ENCODE data around the gene WHRN. TPM values are rescaled to one million over a fixed set of nuclear protein-coding genes. Genes with fewer than 3 reads are reported as not detected.

The WHRN gene
- total and polyA plus RNA-seq, 2 of the 13 experiments (the other 11 are each of a cell fraction or from before 2014, with no cell fraction given), result 2.3 to 5.3 TPM

DNA sequence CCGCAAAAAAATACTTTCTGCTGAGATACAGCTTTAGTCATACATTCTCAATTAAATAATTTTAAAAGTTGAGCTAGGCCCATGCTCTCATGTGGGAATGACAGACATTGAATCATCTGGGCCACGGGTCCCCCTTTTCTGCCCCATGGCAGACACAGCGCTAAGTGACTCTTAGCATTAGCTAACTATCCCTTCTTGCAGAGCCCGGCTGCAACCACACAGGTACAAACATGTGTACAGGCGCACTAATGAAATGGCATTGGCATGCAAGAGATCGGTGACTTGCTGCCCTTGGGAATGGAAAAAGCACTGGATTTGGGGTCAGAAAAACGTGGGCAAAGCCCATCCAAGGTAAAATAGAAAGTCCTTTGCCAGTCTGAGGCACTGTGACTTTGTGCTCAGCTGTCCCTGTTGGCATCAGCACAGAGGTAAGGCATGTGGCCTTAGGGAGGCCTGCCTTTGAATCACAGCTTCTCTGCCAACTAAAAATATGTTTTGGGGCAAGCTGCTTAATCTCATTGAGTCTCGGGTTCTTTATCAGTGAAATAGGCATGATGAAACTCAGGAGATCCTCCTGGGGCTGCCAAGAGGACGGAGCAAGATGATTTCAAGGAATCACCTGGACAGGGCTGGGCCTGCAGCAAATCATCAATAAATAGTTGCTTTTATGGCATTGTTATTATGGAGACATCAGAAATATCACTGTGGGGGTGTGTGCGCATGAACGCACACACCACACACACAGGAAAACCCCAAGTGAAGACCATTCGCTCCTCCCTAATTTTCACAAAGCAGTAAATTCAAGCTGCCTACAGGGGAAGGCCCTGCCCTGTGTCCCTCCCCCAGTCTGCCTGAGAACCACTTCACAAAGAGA lies 54.2 kb downstream of the WHRN start:
- peaks cover 5% of the 10 kb centered on the region; the same call in 1 of the 2 replicates for H3K9me3 ChIP-seq (ENCODE audit: low read length)
- H3K4me3 ChIP-seq (replicated peaks in 1 of 3; ENCODE audit: insufficient read depth in 1 of 3, low read depth in 2 of 3, low read length in 3 of 3), result no peak overlapping the region
- H4K20me1 ChIP-seq (ENCODE audit: insufficient read depth, low read length), result no peaks in the 10 kb centered on the region
- DNase-seq (ENCODE audit: low spot score) (no peak), FAIRE-seq (no peak), ATAC-seq (no peak)
- no peaks in the 10 kb centered on the region for H3K79me2 ChIP-seq (ENCODE audit: insufficient read depth, low read length)
- in situ Hi-C loops (cut with HindIII; ENCODE audit: extremely low pct_ligation_motif_present, low pct_unique_long_range_greater_than_20kb) (no loop called here), intact Hi-C loops (cut with micrococcal nuclease; ENCODE audit: unreplicated experiment) (no loop called here)
- 83% methylated on average over 11 of the region's 12 CpGs for WGBS (ENCODE audit: low lambda C conversion rate)
- no peak for TF ChIP-seq TCF7L2 (IDR thresholded peaks at IDR 0.05; ENCODE audit: low read depth, low read length)
- TF ChIP-seq, protein P1, sequence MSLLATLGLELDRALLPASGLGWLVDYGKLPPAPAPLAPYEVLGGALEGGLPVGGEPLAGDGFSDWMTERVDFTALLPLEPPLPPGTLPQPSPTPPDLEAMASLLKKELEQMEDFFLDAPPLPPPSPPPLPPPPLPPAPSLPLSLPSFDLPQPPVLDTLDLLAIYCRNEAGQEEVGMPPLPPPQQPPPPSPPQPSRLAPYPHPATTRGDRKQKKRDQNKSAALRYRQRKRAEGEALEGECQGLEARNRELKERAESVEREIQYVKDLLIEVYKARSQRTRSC (CRISPR knock-in tag; IDR thresholded peaks at IDR 0.05; ENCODE audit: low read depth), result no peak
- TF ChIP-seq JUN (CRISPR knock-in tag; IDR thresholded peaks at IDR 0.05), result no peak
- TF ChIP-seq, protein P2, sequence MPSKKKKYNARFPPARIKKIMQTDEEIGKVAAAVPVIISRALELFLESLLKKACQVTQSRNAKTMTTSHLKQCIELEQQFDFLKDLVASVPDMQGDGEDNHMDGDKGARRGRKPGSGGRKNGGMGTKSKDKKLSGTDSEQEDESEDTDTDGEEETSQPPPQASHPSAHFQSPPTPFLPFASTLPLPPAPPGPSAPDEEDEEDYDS (CRISPR knock-in tag; IDR thresholded peaks at IDR 0.05), result no peak
- TF ChIP-seq, protein P3, sequence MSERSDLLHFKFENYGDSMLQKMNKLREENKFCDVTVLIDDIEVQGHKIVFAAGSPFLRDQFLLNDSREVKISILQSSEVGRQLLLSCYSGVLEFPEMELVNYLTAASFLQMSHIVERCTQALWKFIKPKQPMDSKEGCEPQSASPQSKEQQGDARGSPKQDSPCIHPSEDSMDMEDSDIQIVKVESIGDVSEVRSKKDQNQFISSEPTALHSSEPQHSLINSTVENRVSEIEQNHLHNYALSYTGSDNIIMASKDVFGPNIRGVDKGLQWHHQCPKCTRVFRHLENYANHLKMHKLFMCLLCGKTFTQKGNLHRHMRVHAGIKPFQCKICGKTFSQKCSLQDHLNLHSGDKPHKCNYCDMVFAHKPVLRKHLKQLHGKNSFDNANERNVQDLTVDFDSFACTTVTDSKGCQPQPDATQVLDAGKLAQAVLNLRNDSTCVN (CRISPR knock-in tag; IDR thresholded peaks at IDR 0.05; ENCODE audit: borderline replicate concordance), result no peak
- TF ChIP-seq ZNF569 (CRISPR knock-in tag; IDR thresholded peaks at IDR 0.05; ENCODE audit: borderline replicate concordance), result no peak
- TF ChIP-seq, protein P4, sequence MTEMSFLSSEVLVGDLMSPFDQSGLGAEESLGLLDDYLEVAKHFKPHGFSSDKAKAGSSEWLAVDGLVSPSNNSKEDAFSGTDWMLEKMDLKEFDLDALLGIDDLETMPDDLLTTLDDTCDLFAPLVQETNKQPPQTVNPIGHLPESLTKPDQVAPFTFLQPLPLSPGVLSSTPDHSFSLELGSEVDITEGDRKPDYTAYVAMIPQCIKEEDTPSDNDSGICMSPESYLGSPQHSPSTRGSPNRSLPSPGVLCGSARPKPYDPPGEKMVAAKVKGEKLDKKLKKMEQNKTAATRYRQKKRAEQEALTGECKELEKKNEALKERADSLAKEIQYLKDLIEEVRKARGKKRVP (CRISPR knock-in tag; IDR thresholded peaks at IDR 0.05), result no peak
- no peak for TF ChIP-seq ZNF274 (CRISPR knock-in tag; IDR thresholded peaks at IDR 0.05)
- TF ChIP-seq FOXP1 (IDR thresholded peaks at IDR 0.05), result no peak
- no peak for TF ChIP-seq FOXP1 (CRISPR knock-in tag; IDR thresholded peaks at IDR 0.05)
- no TSS peak for BruUV-seq (replicated peaks)
- H3K27ac ChIP-seq (ENCODE audit: extremely low read length, insufficient read depth, low read length), result no peak overlapping the region
- no peak overlapping the region for H3K9ac ChIP-seq (ENCODE audit: insufficient read depth, low read depth, low read length)
- H3K4me1 ChIP-seq (ENCODE audit: insufficient read depth, low read length), result peaks cover 14% of the 10 kb centered on the region
- no peak overlapping the region for H2AFZ ChIP-seq (ENCODE audit: low read length)
- ChIA-PET POLR2A (no interaction called here), CTCF (ENCODE audit: low intra/inter-chr PET ratio, low total read pairs) (no interaction called here)
- H3K36me3 ChIP-seq (replicated peaks in 1 of 2; ENCODE audit: control insufficient read depth in 1 of 2, insufficient read depth in 2 of 2, low read length in 2 of 2), result no peaks in the 10 kb centered on the region
- H3K4me2 ChIP-seq (ENCODE audit: low read depth, low read length), result no peak overlapping the region
- no peaks in the 10 kb centered on the region for H3K27me3 ChIP-seq (ENCODE audit: control insufficient read depth in 1 of 2, insufficient read depth in 2 of 2, low read length in 2 of 2)

Measured in HepG2 (cell line).